ENCODE data around the gene POLR1E. TPM values are rescaled to one million over a fixed set of nuclear protein-coding genes. Genes with fewer than 3 reads are reported as not detected.

Gene POLR1E
- total RNA-seq, 6 donors from 2014 or later = 10.0 to 16.9 (median 14.5) TPM

- DNase-seq = no peak
- peaks cover 0 to 34% (median 18%) of the 10 kb centered on the region in 4 donors for H3K36me3 ChIP-seq
- H3K4me1 ChIP-seq = no peaks in the 10 kb centered on the region
- 90 to 94% methylated on average over 7 of the region's 7 CpGs for WGBS, 2 donors
- no peak for ATAC-seq (ENCODE audit: low FRiP score in 2 of 2)
- no peak for TF ChIP-seq POLR2A (IDR thresholded peaks at IDR 0.05)
- TF ChIP-seq, protein P1, sequence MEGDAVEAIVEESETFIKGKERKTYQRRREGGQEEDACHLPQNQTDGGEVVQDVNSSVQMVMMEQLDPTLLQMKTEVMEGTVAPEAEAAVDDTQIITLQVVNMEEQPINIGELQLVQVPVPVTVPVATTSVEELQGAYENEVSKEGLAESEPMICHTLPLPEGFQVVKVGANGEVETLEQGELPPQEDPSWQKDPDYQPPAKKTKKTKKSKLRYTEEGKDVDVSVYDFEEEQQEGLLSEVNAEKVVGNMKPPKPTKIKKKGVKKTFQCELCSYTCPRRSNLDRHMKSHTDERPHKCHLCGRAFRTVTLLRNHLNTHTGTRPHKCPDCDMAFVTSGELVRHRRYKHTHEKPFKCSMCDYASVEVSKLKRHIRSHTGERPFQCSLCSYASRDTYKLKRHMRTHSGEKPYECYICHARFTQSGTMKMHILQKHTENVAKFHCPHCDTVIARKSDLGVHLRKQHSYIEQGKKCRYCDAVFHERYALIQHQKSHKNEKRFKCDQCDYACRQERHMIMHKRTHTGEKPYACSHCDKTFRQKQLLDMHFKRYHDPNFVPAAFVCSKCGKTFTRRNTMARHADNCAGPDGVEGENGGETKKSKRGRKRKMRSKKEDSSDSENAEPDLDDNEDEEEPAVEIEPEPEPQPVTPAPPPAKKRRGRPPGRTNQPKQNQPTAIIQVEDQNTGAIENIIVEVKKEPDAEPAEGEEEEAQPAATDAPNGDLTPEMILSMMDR (IDR thresholded peaks at IDR 0.05) = no peak
- no peak for TF ChIP-seq POLR2AphosphoS5 (IDR thresholded peaks at IDR 0.05)
- TF ChIP-seq EP300 (IDR thresholded peaks at IDR 0.05) = no peak
- H3K27me3 ChIP-seq = no peaks in the 10 kb centered on the region
- no peaks in the 10 kb centered on the region for H3K9me3 ChIP-seq
- H3K27ac ChIP-seq = no peak overlapping the region
- H3K4me3 ChIP-seq = no peak overlapping the region
Observed at GRCh38 chr9:37534412-37534811, 48.7 kb downstream of the POLR1E start.

DNA sequence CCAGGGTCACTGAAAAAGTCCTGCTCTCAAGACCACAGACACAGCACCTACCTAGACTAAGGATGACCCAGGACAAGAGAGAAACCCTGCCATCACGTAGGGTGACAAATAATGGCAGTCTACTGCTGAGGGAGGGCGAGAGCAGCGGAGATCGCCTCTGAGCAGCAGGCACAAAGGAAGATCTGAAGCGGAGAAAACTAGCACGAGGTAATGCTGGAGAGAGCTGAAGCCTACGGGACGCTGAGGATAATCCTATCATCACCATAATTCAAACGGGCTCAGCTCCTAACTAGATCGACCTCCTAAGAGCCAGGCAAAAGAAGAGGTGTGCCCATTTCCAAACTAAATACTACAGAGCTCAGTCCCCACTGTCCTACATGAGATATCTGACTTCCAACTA is 49.2 kb downstream of the POLR1E start:
- ATAC-seq (ENCODE audit: low FRiP score in 2 of 2) (no peak), DNase-seq (no peak)
- WGBS, 2 donors = 76 to 85% methylated on average over 10 of the region's 10 CpGs
- Histone ChIP-seq H3K27me3 (no peaks in the 10 kb centered on the region), H3K27ac (no peak overlapping the region), H3K9me3 (no peaks in the 10 kb centered on the region), H3K36me3 (peaks cover 0 to 33% (median 18%) of the 10 kb centered on the region in 4 donors), H3K4me1 (no peaks in the 10 kb centered on the region), H3K4me3 (no peak overlapping the region)
- no peak for TF ChIP-seq POLR2A (IDR thresholded peaks at IDR 0.05)
- TF ChIP-seq EP300 (IDR thresholded peaks at IDR 0.05) = no peak
- no peak for TF ChIP-seq POLR2AphosphoS5 (IDR thresholded peaks at IDR 0.05)
- TF ChIP-seq, protein P1 (IDR thresholded peaks at IDR 0.05) = no peak

- TF ChIP-seq POLR2AphosphoS5 (IDR thresholded peaks at IDR 0.05) (no peak), EP300 (IDR thresholded peaks at IDR 0.05) (no peak)
- Histone ChIP-seq H3K4me3 (no peak overlapping the region), H3K27me3 (no peaks in the 10 kb centered on the region), H3K27ac (no peak overlapping the region), H3K4me1 (no peaks in the 10 kb centered on the region), H3K9me3 (no peaks in the 10 kb centered on the region), H3K36me3 (peaks cover 0 to 31% (median 19%) of the 10 kb centered on the region in 4 donors)
- ATAC-seq (ENCODE audit: low FRiP score in 2 of 2) (no peak), DNase-seq (no peak)
- WGBS, 2 donors = 93 to 94% methylated on average over 7 of the region's 7 CpGs
Observed at GRCh38 chr9:37538099-37538498, 52.4 kb downstream of the POLR1E start.

DNA sequence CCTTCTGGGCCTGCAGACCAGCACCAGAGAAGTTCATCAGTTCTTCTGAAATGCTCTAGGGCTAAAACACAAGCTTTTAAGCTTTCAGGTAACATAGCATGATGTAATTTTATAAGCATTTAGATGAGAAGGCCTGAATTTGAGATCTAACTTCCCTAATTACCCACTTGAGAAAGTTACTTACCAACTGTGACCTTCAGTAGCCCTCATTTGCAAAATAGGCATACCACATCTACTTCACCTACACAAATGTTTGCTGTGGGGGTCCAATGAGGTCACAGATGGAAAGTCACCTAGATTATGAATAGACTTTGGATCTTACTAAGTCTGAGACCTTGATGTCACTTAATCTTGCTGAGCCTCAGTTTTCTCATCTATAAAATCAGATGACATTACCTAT is 53.9 kb downstream of the POLR1E start:
- H3K27me3 ChIP-seq = no peaks in the 10 kb centered on the region
- no peak for DNase-seq
- peaks cover 0 to 31% (median 19%) of the 10 kb centered on the region in 4 donors for H3K36me3 ChIP-seq
- TF ChIP-seq, protein P1 (IDR thresholded peaks at IDR 0.05) = no peak
- TF ChIP-seq POLR2A (IDR thresholded peaks at IDR 0.05) (no peak), POLR2AphosphoS5 (IDR thresholded peaks at IDR 0.05) (no peak)
- no peaks in the 10 kb centered on the region for H3K4me1 ChIP-seq
- H3K4me3 ChIP-seq = no peak overlapping the region
- no peak overlapping the region for H3K27ac ChIP-seq
- no peak for ATAC-seq (ENCODE audit: low FRiP score in 2 of 2)
- H3K9me3 ChIP-seq = no peaks in the 10 kb centered on the region

- ATAC-seq (ENCODE audit: low FRiP score in 2 of 2) (no peak), DNase-seq (peak in 1 of 2 donors; percentile 59)
- Histone ChIP-seq H3K27me3 (no peaks in the 10 kb centered on the region), H3K4me3 (no peak overlapping the region), H3K27ac (no peak overlapping the region), H3K4me1 (no peaks in the 10 kb centered on the region), H3K36me3 (peaks cover 0 to 31% (median 19%) of the 10 kb centered on the region in 4 donors), H3K9me3 (no peaks in the 10 kb centered on the region)
- TF ChIP-seq EP300 (IDR thresholded peaks at IDR 0.05) = no peak
- no peak for TF ChIP-seq POLR2A (IDR thresholded peaks at IDR 0.05)
- TF ChIP-seq, protein P1 (IDR thresholded peaks at IDR 0.05) = no peak
- no peak for TF ChIP-seq POLR2AphosphoS5 (IDR thresholded peaks at IDR 0.05)
- WGBS, 2 donors = 47 to 48% methylated on average over 3 of the region's 3 CpGs
Observed at GRCh38 chr9:37540634-37541033, 54.9 kb downstream of the POLR1E start.
